Upper lobe of left lung (tissue), 6 donors: ENCODE measurements around the gene PARD3B. TPM values are rescaled to one million over a fixed set of nuclear protein-coding genes. Genes with fewer than 3 reads are reported as not detected.
A peak's percentile ranks its signal among the peaks of the same experiment; 100 is the strongest.

Experiments used
- ATAC-seq, 2 donors: fragments of 200-7000 bp; cut with Tn5 transposase; one replicate each; pipeline ENCODE4 v1.9.1; 2022; ENCODE audit warnings: mild to moderate bottlenecking in 2 of 2, moderate library complexity in 2 of 2; ENCODE audit not compliant: low FRiP score in 2 of 2
- DNase-seq, 2 donors: peaks; one replicate each; pipeline ENCODE4 v3.0.0-alpha.2; 2019 to 2020
- H3K27ac ChIP-seq, 4 donors: fragments of 200-600 bp; sonication (generic); one replicate each; pipeline ENCODE4 v1.5.1; 2016 to 2019
- H3K27me3 ChIP-seq, 4 donors: fragments of 200-600 bp; sonication (generic); one replicate each; pipeline ENCODE4 v1.5.1; 2017 to 2019
- H3K36me3 ChIP-seq, 4 donors: fragments of 200-600 bp; sonication (generic); one replicate each; pipeline ENCODE4 v1.5.1; 2016 to 2019
- H3K4me1 ChIP-seq, 4 donors: fragments of 200-600 bp; sonication (generic); one replicate each; pipeline ENCODE4 v1.5.1; 2018 to 2019
- H3K4me3 ChIP-seq, 4 donors: fragments of 200-600 bp; sonication (generic); one replicate each; pipeline ENCODE4 v1.5.1; 2017 to 2019; ENCODE audit warnings: mild to moderate bottlenecking in 2 of 4, moderate library complexity in 1 of 4
- H3K9me3 ChIP-seq, 4 donors: fragments of 200-600 bp; sonication (generic); one replicate each; pipeline ENCODE4 v1.5.1; 2018 to 2019
- EP300 ChIP-seq, 4 donors: sonication (generic); formaldehyde crosslinking; IDR thresholded peaks; one replicate each; pipeline ENCODE4 v1.5.1; 2017; ENCODE audit warnings: antibody characterized with exemption in 4 of 4, control low read depth in 2 of 4
- POLR2A ChIP-seq, 4 donors: fragments of 450-650 bp; IDR thresholded peaks; one replicate each; pipeline ENCODE4 v1.5.1; 2016 to 2017; ENCODE audit warnings: antibody characterized with exemption in 4 of 4, mild to moderate bottlenecking in 2 of 4
- POLR2AphosphoS5 ChIP-seq, 2 donors: sonication (generic); formaldehyde crosslinking; IDR thresholded peaks; one replicate each; pipeline ENCODE4 v1.5.1; 2017; ENCODE audit warnings: antibody characterized with exemption in 2 of 2
- WGBS, 2 donors: methylation state at CpG; one replicate each; pipeline ENCODE4 v1.1.5; 2017 to 2018; 5-methylcytosine and 5-hydroxymethylcytosine counted together
- total RNA-seq, 6 donors: library from RNA; depleted of rRNA in 4 of 6; stranded (reverse); fragments of >200 nt in 4 of 6; gene quantifications; one replicate each; pipeline versions ENCODE4 v1.1.0 to v1.2.1, GENCODE V29; 2016 to 2021
- TF ChIP-seq, protein P1 (sequence below), 6 experiments: fragments of 450-650 bp in 4 of 6; fragments of 200-600 bp in 2 of 6; sonication (generic) in 2 of 6; IDR thresholded peaks; one replicate each; pipeline ENCODE4 v1.5.1; 2016 to 2019; ENCODE audit warnings: antibody characterized with exemption in 6 of 6
- donor health status: DM: no; HTN: no; CAD: no; lungs with moderate emphysema.
- donor health status: DM: no; HTN: yes; CAD: no; lungs with severe emphysema.

PARD3B gene
- total RNA-seq, 6 donors from 2014 or later = 17.8 to 44.9 (median 24.2) TPM

DNA sequence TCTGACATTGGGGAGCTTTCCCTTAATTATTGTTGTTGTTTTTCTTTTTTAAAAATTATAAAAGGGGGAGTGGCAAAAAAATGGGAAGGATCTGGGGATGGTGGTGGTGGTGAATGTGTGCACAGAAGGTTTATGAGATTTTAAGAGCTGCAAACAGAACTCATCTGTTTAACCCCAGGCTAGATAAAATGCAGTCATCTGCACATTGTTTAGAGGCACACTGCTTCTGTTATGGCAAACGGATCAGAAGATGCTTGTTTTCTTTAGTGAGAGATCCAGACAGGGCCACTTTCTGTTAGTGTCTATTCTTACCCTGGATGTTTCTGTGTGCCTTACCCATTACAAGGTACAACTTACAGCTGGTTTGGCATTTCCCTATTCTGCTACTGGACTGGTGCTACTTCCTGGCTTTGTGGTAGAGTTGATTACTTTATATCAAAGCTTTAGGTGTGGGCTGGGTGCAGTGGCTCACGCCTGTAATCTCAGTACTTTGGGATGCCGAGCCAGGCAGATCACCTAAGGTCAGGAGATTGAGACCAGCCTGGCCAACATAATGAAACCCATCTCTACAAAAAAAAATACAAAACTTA is 1068.8 kb downstream of the PARD3B start:
- no peak overlapping the region for H3K27ac ChIP-seq
- 52 to 72% methylated on average over 3 of the region's 3 CpGs for WGBS, 2 donors
- no peak for ATAC-seq
- H3K4me1 ChIP-seq = no peaks in the 10 kb centered on the region
- H3K4me3 ChIP-seq = no peak overlapping the region
- TF ChIP-seq POLR2A (IDR thresholded peaks at IDR 0.05) = no peak
- TF ChIP-seq, protein P1, sequence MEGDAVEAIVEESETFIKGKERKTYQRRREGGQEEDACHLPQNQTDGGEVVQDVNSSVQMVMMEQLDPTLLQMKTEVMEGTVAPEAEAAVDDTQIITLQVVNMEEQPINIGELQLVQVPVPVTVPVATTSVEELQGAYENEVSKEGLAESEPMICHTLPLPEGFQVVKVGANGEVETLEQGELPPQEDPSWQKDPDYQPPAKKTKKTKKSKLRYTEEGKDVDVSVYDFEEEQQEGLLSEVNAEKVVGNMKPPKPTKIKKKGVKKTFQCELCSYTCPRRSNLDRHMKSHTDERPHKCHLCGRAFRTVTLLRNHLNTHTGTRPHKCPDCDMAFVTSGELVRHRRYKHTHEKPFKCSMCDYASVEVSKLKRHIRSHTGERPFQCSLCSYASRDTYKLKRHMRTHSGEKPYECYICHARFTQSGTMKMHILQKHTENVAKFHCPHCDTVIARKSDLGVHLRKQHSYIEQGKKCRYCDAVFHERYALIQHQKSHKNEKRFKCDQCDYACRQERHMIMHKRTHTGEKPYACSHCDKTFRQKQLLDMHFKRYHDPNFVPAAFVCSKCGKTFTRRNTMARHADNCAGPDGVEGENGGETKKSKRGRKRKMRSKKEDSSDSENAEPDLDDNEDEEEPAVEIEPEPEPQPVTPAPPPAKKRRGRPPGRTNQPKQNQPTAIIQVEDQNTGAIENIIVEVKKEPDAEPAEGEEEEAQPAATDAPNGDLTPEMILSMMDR (IDR thresholded peaks at IDR 0.05) = no peak
- DNase-seq = no peak
- no peaks in the 10 kb centered on the region for H3K27me3 ChIP-seq
- no peaks in the 10 kb centered on the region for H3K9me3 ChIP-seq
- H3K36me3 ChIP-seq = no peaks in the 10 kb centered on the region

DNA sequence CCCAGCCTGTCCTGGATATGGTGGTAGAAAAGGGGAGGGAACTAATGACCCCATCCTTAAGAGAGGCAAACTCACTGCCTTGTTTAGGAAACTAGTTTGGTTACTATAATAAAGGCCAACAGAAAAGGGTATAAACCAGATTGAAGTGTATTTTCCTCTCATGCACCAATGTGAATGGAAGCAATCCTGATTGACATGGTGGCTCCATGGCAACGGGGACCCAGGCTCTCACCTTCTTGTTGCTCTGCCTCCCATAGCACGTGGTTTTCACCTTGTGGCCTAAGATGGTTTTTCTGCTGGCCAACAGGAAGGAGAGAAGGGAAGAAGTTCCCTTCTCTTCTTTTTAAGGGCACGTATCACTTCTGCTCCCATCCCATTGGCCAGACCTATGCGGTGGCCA is 1069.7 kb downstream of the PARD3B start:
- ATAC-seq = no peak
- WGBS, 2 donors = 86 to 89% methylated on average over 4 of the region's 4 CpGs

DNA sequence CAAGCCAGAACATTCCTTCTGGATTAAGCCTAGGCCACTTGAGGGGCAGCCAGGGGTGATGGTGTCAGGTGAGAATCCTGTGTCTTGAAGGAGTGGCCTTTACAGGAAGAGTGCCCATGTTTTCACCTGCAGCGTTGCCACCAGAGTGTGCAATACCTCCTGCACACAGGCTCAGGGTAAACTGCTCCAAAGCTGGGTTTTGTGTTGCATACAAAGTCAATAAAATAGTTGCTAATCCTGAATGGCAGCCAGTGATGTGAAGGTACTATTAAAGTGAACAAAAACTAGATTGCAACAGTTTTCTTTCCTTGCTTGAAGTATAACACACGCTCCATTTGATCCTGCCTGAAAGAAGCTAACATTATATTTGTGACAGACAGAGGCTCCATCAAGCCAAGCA is 1072.6 kb downstream of the PARD3B start:
- ATAC-seq (peak in 1 of 2 donors; percentile 42), DNase-seq (no peak)
- WGBS, 2 donors = 73 to 79% methylated on average over 2 of the region's 2 CpGs
- Histone ChIP-seq H3K9me3 (no peaks in the 10 kb centered on the region), H3K27ac (no peak overlapping the region), H3K27me3 (no peaks in the 10 kb centered on the region), H3K4me3 (no peak overlapping the region), H3K36me3 (no peaks in the 10 kb centered on the region), H3K4me1 (no peaks in the 10 kb centered on the region)
- TF ChIP-seq POLR2AphosphoS5 (IDR thresholded peaks at IDR 0.05) = no peak
- TF ChIP-seq, protein P1 (IDR thresholded peaks at IDR 0.05) = no peak
- no peak for TF ChIP-seq POLR2A (IDR thresholded peaks at IDR 0.05)
- TF ChIP-seq EP300 (IDR thresholded peaks at IDR 0.05) = no peak

More for the DNA sequence above, 1069.7 kb downstream of the PARD3B start:
- Histone ChIP-seq H3K9me3 (no peaks in the 10 kb centered on the region), H3K4me3 (no peak overlapping the region), H3K27ac (no peak overlapping the region), H3K36me3 (no peaks in the 10 kb centered on the region), H3K4me1 (no peaks in the 10 kb centered on the region), H3K27me3 (no peaks in the 10 kb centered on the region)
- TF ChIP-seq POLR2A (IDR thresholded peaks at IDR 0.05) = no peak
- no peak for DNase-seq

DNA sequence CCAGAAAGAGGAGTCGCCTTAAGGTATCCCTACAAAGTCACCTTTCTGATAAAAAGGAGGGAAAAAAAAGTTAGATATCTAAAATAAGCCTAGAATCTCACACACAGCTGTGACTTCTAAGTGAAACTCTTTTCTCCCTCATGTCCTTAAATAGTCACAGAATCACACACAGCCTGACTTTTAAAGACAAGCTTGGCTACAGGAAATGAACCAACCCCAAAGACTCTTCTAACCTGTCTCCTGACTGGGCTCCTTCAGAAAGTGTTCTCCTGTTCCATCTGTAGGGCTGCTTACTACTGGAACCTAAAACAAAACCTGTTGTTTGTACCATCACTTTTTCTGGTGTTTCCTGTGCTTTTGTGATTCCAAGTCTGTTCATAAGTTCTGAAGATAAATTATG is 1074.3 kb downstream of the PARD3B start:
- H3K27ac ChIP-seq = no peak overlapping the region
- no peak for ATAC-seq
- TF ChIP-seq POLR2AphosphoS5 (IDR thresholded peaks at IDR 0.05) (no peak), POLR2A (IDR thresholded peaks at IDR 0.05) (no peak), EP300 (IDR thresholded peaks at IDR 0.05) (no peak)
- TF ChIP-seq, protein P1 (IDR thresholded peaks at IDR 0.05) = no peak
- no peak overlapping the region for H3K4me3 ChIP-seq
- no peaks in the 10 kb centered on the region for H3K36me3 ChIP-seq
- no peaks in the 10 kb centered on the region for H3K9me3 ChIP-seq
- 94% methylated on average over 1 of the region's 1 CpG for WGBS, 2 donors
- DNase-seq = no peak
- no peaks in the 10 kb centered on the region for H3K4me1 ChIP-seq
- no peaks in the 10 kb centered on the region for H3K27me3 ChIP-seq

DNA sequence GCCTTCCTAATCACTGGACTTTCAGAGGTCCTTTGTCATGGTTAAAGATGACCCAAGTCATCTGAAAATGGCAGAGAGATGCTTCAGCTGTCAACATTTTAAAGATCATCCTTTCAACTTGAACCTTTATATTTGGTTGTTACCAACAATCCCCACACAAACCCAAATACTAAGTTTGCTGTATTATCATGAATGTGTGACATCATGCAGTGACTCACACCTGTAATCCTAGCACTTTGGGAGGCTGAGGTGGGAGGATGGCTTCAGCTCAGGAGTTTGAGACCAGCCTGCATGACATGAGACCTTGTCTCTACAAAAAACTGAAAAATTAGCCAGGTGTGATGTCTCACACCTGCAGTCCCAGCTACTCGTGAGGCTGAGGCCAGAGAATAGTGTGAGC is 1081.8 kb downstream of the PARD3B start:
- no peak for ATAC-seq
- no peak for TF ChIP-seq POLR2A (IDR thresholded peaks at IDR 0.05)
- TF ChIP-seq, protein P1 (IDR thresholded peaks at IDR 0.05) = no peak
- no peak for TF ChIP-seq POLR2AphosphoS5 (IDR thresholded peaks at IDR 0.05)
- no peak for TF ChIP-seq EP300 (IDR thresholded peaks at IDR 0.05)
- 60 to 86% methylated on average over 1 of the region's 1 CpG for WGBS, 2 donors

More for the DNA sequence above, 1081.8 kb downstream of the PARD3B start:
- Histone ChIP-seq H3K4me1 (no peaks in the 10 kb centered on the region), H3K27me3 (no peaks in the 10 kb centered on the region), H3K27ac (no peak overlapping the region), H3K4me3 (no peak overlapping the region), H3K9me3 (no peaks in the 10 kb centered on the region), H3K36me3 (no peaks in the 10 kb centered on the region)
- no peak for DNase-seq
